HG03045 (cell line): ENCODE data around the gene C6orf163.
A peak's percentile ranks its signal among the peaks of the same experiment; 100 is the strongest.
"Not testable (repeated sequence)": the region's sequence is repeated elsewhere in the genome, so short reads cannot be mapped to it uniquely, and the experiment has no call there.

Experiments
- ATAC-seq: cut with Tn5 transposase; IDR thresholded peaks from one replicate; pipeline ENCODE4 v1.9.1; 2021; ENCODE audit warnings: mild to moderate bottlenecking, moderate library complexity; ENCODE audit not compliant: unreplicated experiment

The C6orf163 gene

GRCh38 chr6:87344731-87345130, at the start of gene C6orf163:
Gene C6orf163 (plus strand): TSS chr6:87344813. CDS start chr6:87345100, 287 bp downstream.
- no peak for ATAC-seq

GRCh38 chr6:87297119-87297518, 47.5 kb upstream of the C6orf163 start:
- ATAC-seq, result no peak

GRCh38 chr6:87301277-87301676, 43.3 kb upstream of the C6orf163 start:
- ATAC-seq, result not testable (repeated sequence)

GRCh38 chr6:87308970-87309369, 35.6 kb upstream of the C6orf163 start:
- no peak for ATAC-seq

- ATAC-seq, result no peak
These were observed 31.8 kb upstream of the C6orf163 start for GRCh38 chr6:87312860-87313259.

GRCh38 chr6:87315071-87315470, 29.5 kb upstream of the C6orf163 start:
- ATAC-seq, result no peak

- no peak for ATAC-seq
These were observed 25.2 kb upstream of the C6orf163 start for GRCh38 chr6:87319271-87319987.

GRCh38 chr6:87322304-87323212, 22.1 kb upstream of the C6orf163 start, which contains the start of gene SMIM8:
Gene SMIM8 (plus strand): TSS chr6:87322588. CDS start chr6:87337032, 14,444 bp downstream.
- peak; percentile 100 for ATAC-seq

- not testable (repeated sequence) for ATAC-seq
These were observed 20.7 kb upstream of the C6orf163 start for GRCh38 chr6:87323880-87324279.

- ATAC-seq, result no peak
These were observed 13.7 kb upstream of the C6orf163 start for GRCh38 chr6:87330961-87331360.

GRCh38 chr6:87333033-87333432, 11.6 kb upstream of the C6orf163 start:
- no peak for ATAC-seq

GRCh38 chr6:87333591-87334181, 10.9 kb upstream of the C6orf163 start:
- no peak for ATAC-seq

GRCh38 chr6:87334683-87335082, 9.9 kb upstream of the C6orf163 start:
- ATAC-seq, result no peak

- no peak for ATAC-seq
These were observed 8.2 kb upstream of the C6orf163 start for GRCh38 chr6:87336367-87336766.

GRCh38 chr6:87340230-87340629, 4.4 kb upstream of the C6orf163 start:
- ATAC-seq, result no peak

GRCh38 chr6:87341158-87341557, 3.5 kb upstream of the C6orf163 start:
- no peak for ATAC-seq

- ATAC-seq, result peak; percentile 84
These were observed 2.7 kb upstream of the C6orf163 start for GRCh38 chr6:87341899-87342298.

- no peak for ATAC-seq
These were observed 1.8 kb upstream of the C6orf163 start for GRCh38 chr6:87342829-87343228.

GRCh38 chr6:87346700-87347099, 2.1 kb downstream of the C6orf163 start:
- no peak for ATAC-seq

GRCh38 chr6:87349896-87350295, 5.3 kb downstream of the C6orf163 start:
- no peak for ATAC-seq

GRCh38 chr6:87350516-87350915, 5.9 kb downstream of the C6orf163 start:
- ATAC-seq, result no peak
